Left ventricle myocardium inferior (tissue), 1 donor: ENCODE measurements around the gene CTCF. TPM values are rescaled to one million over a fixed set of nuclear protein-coding genes. Genes with fewer than 3 reads are reported as not detected.

Experiments
- DNase-seq: peaks from one replicate; pipeline ENCODE4 v3.0.0-alpha.2; 2020
- H3K27ac ChIP-seq: fragments of 200-600 bp; replicated peaks from 2 replicates; pipeline ENCODE4 v1.8.0; 2021
- H3K27me3 ChIP-seq: fragments of 200-600 bp; 2 replicates; pipeline ENCODE4 v1.8.0; 2021; ENCODE audit warnings: low read depth
- H3K36me3 ChIP-seq: fragments of 200-600 bp; 2 replicates; pipeline ENCODE4 v1.8.0; 2021
- H3K4me1 ChIP-seq: fragments of 200-600 bp; 2 replicates; pipeline ENCODE4 v1.8.0; 2021
- H3K4me3 ChIP-seq: fragments of 200-600 bp; 2 replicates; pipeline ENCODE4 v1.8.0; 2021; ENCODE audit warnings: mild to moderate bottlenecking, moderate library complexity
- H3K9me3 ChIP-seq: fragments of 200-600 bp; replicated peaks from 2 replicates; pipeline ENCODE4 v1.8.0; 2021
- CTCF ChIP-seq: fragments of 200-600 bp; IDR thresholded peaks from 2 replicates; pipeline ENCODE4 v1.8.0; 2021; ENCODE audit warnings: antibody characterized with exemption, mild to moderate bottlenecking, borderline replicate concordance
- intact Hi-C: fragments of 100-400 bp; cut with micrococcal nuclease; formaldehyde crosslinking; loops from one replicate; pipeline ENCODE4 v1.11.0; 2022
- total RNA-seq: library from RNA; stranded (reverse); fragmentation: NEBNext Ultra II Directional; extraction: Animal tissue kit (Norgen Biotek cat#: 25700); gene quantifications from one replicate; pipeline ENCODE4 v1.2.1, GENCODE V29; 2021
- donor health status: DM: no; HTN: yes; CAD: no; lungs with severe emphysema.

The CTCF gene
- total RNA-seq, 1 donor from 2014 or later = 26.1 TPM

GRCh38 chr16:67537636-67538591 lies 24.4 kb upstream of the CTCF start:
- peak; percentile 79 for DNase-seq
- Histone ChIP-seq H3K27me3 (no peaks in the 10 kb centered on the region), H3K36me3 (peaks cover 42% of the 10 kb centered on the region), H3K9me3 (no peaks in the 10 kb centered on the region), H3K4me3 (peak overlapping the region; percentile 90), H3K4me1 (peaks cover 100% of the 10 kb centered on the region), H3K27ac (peak overlapping the region; percentile 99)
- intact Hi-C loops = no loop called here
- no peak for TF ChIP-seq CTCF

GRCh38 chr16:67538666-67539101 lies 23.6 kb upstream of the CTCF start:
- no peaks in the 10 kb centered on the region for H3K27me3 ChIP-seq
- peaks cover 100% of the 10 kb centered on the region for H3K4me1 ChIP-seq
- DNase-seq = no peak
- H3K36me3 ChIP-seq = peaks cover 50% of the 10 kb centered on the region
- peak overlapping the region; percentile 99 for H3K27ac ChIP-seq
- intact Hi-C loops = no loop called here
- no peaks in the 10 kb centered on the region for H3K9me3 ChIP-seq
- peak overlapping the region; percentile 90 for H3K4me3 ChIP-seq
- TF ChIP-seq CTCF = no peak

- intact Hi-C loops = no loop called here
- no peak for TF ChIP-seq CTCF
- Histone ChIP-seq H3K4me3 (peak overlapping the region; percentile 90), H3K36me3 (peaks cover 56% of the 10 kb centered on the region), H3K27ac (peak overlapping the region; percentile 99), H3K4me1 (peaks cover 99% of the 10 kb centered on the region), H3K9me3 (no peaks in the 10 kb centered on the region), H3K27me3 (no peaks in the 10 kb centered on the region)
- no peak for DNase-seq
These were observed 23.1 kb upstream of the CTCF start for GRCh38 chr16:67539271-67539670.

- intact Hi-C loops = no loop called here
- peaks cover 99% of the 10 kb centered on the region for H3K4me1 ChIP-seq
- H3K27ac ChIP-seq = peak overlapping the region; percentile 99
- H3K9me3 ChIP-seq = no peaks in the 10 kb centered on the region
- no peak for TF ChIP-seq CTCF
- no peak for DNase-seq
- H3K4me3 ChIP-seq = peak overlapping the region; percentile 90
- no peaks in the 10 kb centered on the region for H3K27me3 ChIP-seq
- peaks cover 62% of the 10 kb centered on the region for H3K36me3 ChIP-seq
These were observed 22.4 kb upstream of the CTCF start for GRCh38 chr16:67539691-67540635.

- Histone ChIP-seq H3K4me1 (peaks cover 99% of the 10 kb centered on the region), H3K9me3 (no peaks in the 10 kb centered on the region), H3K27ac (peak overlapping the region; percentile 99), H3K4me3 (no peak overlapping the region), H3K36me3 (peaks cover 70% of the 10 kb centered on the region), H3K27me3 (no peaks in the 10 kb centered on the region)
- TF ChIP-seq CTCF = no peak
- no peak for DNase-seq
- intact Hi-C loops = no loop called here
These were observed 21.6 kb upstream of the CTCF start for GRCh38 chr16:67540756-67541155.
